H7 (cell line): Measurements from ENCODE around the gene RPP40. TPM values are rescaled to one million over a fixed set of nuclear protein-coding genes. Genes with fewer than 3 reads are reported as not detected.
"Not testable (repeated sequence)": the region's sequence is repeated elsewhere in the genome, so short reads cannot be mapped to it uniquely, and the experiment has no call there.

Experiments used
- DNase-seq: peaks from one replicate; pipeline ENCODE4 v3.0.0; 2012
- H3K27me3 ChIP-seq: 2 replicates; pipeline ENCODE4 v1.6.0; 2011; ENCODE audit warnings: mild to moderate bottlenecking, low read length; ENCODE audit not compliant: control insufficient read depth, insufficient read depth
- H3K36me3 ChIP-seq: replicated peaks from 2 replicates; pipeline ENCODE4 v1.5.1; 2011; ENCODE audit warnings: low read length; ENCODE audit not compliant: control insufficient read depth, insufficient read depth
- H3K4me3 ChIP-seq: 2 replicates; pipeline ENCODE4 v1.5.1; 2011; ENCODE audit warnings: low read depth, mild to moderate bottlenecking, control low read depth, low read length, moderate library complexity; ENCODE audit not compliant: insufficient read depth
- total RNA-seq: library from RNA; depleted of rRNA; stranded (reverse); fragments of >200 nt; shearing (Covaris generic); gene quantifications from 2 replicates; pipeline ENCODE4 v1.2.3, GENCODE V29; 2014; rRNA removed

RPP40 gene
- 13.5 and 22.2 TPM in 2 replicates for total RNA-seq

- Histone ChIP-seq H3K36me3 (no peaks in the 10 kb centered on the region), H3K27me3 (no peaks in the 10 kb centered on the region), H3K4me3 (peak within 1 kb of the TSS; percentile 93)
- peak; percentile 97 for DNase-seq
These were observed at the start of gene RPP40 for GRCh38 chr6:5003604-5004372. TSS of gene RPP40 (minus strand) at chr6:5004037. CDS start at chr6:5004002, 35 bp downstream.

GRCh38 chr6:5053038-5053437 is 49.2 kb upstream of the RPP40 start:
- Histone ChIP-seq H3K4me3 (no peak overlapping the region), H3K36me3 (no peaks in the 10 kb centered on the region), H3K27me3 (no peaks in the 10 kb centered on the region)
- no peak for DNase-seq

GRCh38 chr6:5051394-5051793 is 47.6 kb upstream of the RPP40 start:
- Histone ChIP-seq H3K36me3 (no peaks in the 10 kb centered on the region), H3K4me3 (no peak overlapping the region), H3K27me3 (no peaks in the 10 kb centered on the region)
- DNase-seq = no peak

GRCh38 chr6:5050009-5050408 is 46.2 kb upstream of the RPP40 start:
- no peak overlapping the region for H3K4me3 ChIP-seq
- H3K27me3 ChIP-seq = no peaks in the 10 kb centered on the region
- H3K36me3 ChIP-seq = no peaks in the 10 kb centered on the region
- no peak for DNase-seq

GRCh38 chr6:5046430-5046829 is 42.6 kb upstream of the RPP40 start:
- Histone ChIP-seq H3K36me3 (no peaks in the 10 kb centered on the region), H3K27me3 (no peaks in the 10 kb centered on the region), H3K4me3 (no peak overlapping the region)
- no peak for DNase-seq

- Histone ChIP-seq H3K4me3 (no peak overlapping the region), H3K36me3 (no peaks in the 10 kb centered on the region), H3K27me3 (no peaks in the 10 kb centered on the region)
- DNase-seq = no peak
These were observed 41.6 kb upstream of the RPP40 start for GRCh38 chr6:5045416-5045815.

GRCh38 chr6:5044866-5045265 is 41.0 kb upstream of the RPP40 start:
- DNase-seq = no peak
- no peaks in the 10 kb centered on the region for H3K27me3 ChIP-seq
- H3K36me3 ChIP-seq = no peaks in the 10 kb centered on the region
- no peak overlapping the region for H3K4me3 ChIP-seq

- DNase-seq = no peak
- no peak overlapping the region for H3K4me3 ChIP-seq
- no peaks in the 10 kb centered on the region for H3K27me3 ChIP-seq
- no peaks in the 10 kb centered on the region for H3K36me3 ChIP-seq
These were observed 38.6 kb upstream of the RPP40 start for GRCh38 chr6:5042436-5042835.

GRCh38 chr6:5041955-5042354 is 38.1 kb upstream of the RPP40 start:
- Histone ChIP-seq H3K27me3 (no peaks in the 10 kb centered on the region), H3K4me3 (no peak overlapping the region), H3K36me3 (no peaks in the 10 kb centered on the region)
- DNase-seq = no peak

GRCh38 chr6:5036269-5036668 is 32.4 kb upstream of the RPP40 start:
- no peaks in the 10 kb centered on the region for H3K36me3 ChIP-seq
- H3K27me3 ChIP-seq = peaks cover 4% of the 10 kb centered on the region
- peak; percentile 87 for DNase-seq
- H3K4me3 ChIP-seq = no peak overlapping the region

GRCh38 chr6:5034736-5035135 is 30.9 kb upstream of the RPP40 start:
- Histone ChIP-seq H3K27me3 (peaks cover 4% of the 10 kb centered on the region), H3K36me3 (no peaks in the 10 kb centered on the region)
- no peak for DNase-seq

GRCh38 chr6:5034328-5034727 is 30.5 kb upstream of the RPP40 start:
- Histone ChIP-seq H3K4me3 (no peak overlapping the region), H3K27me3 (peaks cover 4% of the 10 kb centered on the region), H3K36me3 (no peaks in the 10 kb centered on the region)
- no peak for DNase-seq

More at GRCh38 chr6:5034736-5035135, 30.9 kb upstream of the RPP40 start:
- H3K4me3 ChIP-seq = no peak overlapping the region

GRCh38 chr6:5033214-5033904 is 29.5 kb upstream of the RPP40 start:
- H3K36me3 ChIP-seq, DNase-seq, H3K4me3 ChIP-seq, H3K27me3 ChIP-seq: not testable (repeated sequence)

GRCh38 chr6:5032706-5033105 is 28.9 kb upstream of the RPP40 start:
- peak; percentile 73 for DNase-seq
- not testable (repeated sequence) for H3K36me3 ChIP-seq, H3K4me3 ChIP-seq, H3K27me3 ChIP-seq

- Histone ChIP-seq H3K4me3 (no peak overlapping the region), H3K27me3 (peaks cover 3% of the 10 kb centered on the region; the same call in 1 of the 2 replicates), H3K36me3 (no peaks in the 10 kb centered on the region)
- DNase-seq = no peak
These were observed 27.3 kb upstream of the RPP40 start for GRCh38 chr6:5031150-5031549.
